ENCODE measurements around the gene SPTLC3. TPM values are rescaled to one million over a fixed set of nuclear protein-coding genes. Genes with fewer than 3 reads are reported as not detected.

The SPTLC3 gene
- total and polyA plus RNA-seq, 2 experiments from 2014 or later, result 0.52 to 0.66 TPM

DNA sequence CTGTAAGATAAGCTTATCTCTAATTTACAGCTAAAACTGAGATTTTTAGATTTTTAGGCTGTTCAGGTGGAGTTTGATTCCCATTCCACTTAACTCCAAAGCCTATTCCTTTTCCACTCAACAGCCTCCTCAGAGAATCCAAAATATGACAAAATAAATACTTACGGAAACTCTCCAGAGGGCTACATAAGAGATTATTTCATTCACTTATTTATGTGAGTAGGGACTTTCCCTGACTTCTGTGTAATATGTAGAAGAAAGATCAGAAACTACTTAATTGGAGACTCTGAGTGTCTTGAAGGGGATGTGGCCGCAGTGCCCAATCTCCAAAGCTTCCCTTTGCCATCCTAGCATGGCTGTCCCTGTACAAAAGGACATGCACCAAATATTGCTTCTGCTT is 140.2 kb downstream of the SPTLC3 start:
- DNase-seq (ENCODE audit: low spot score) (no peak), ATAC-seq (no peak)
- Histone ChIP-seq H4K20me1 (replicated peaks; ENCODE audit: insufficient read depth) (no peaks in the 10 kb centered on the region), H3K4me2 (no peak overlapping the region), H3K27me3 (ENCODE audit: insufficient read depth) (no peaks in the 10 kb centered on the region), H3K27ac (ENCODE audit: low read depth) (no peak overlapping the region), H3K4me3 (no peak overlapping the region), H3K9me2 (ENCODE audit: insufficient read depth) (peaks cover 5% of the 10 kb centered on the region; the same call in 1 of the 2 replicates), H3K4me1 (ENCODE audit: insufficient read depth) (no peaks in the 10 kb centered on the region), H2AFZ (no peak overlapping the region), H3K36me3 (ENCODE audit: insufficient read depth) (no peaks in the 10 kb centered on the region), H3F3A (replicated peaks; ENCODE audit: low read depth) (no peaks in the 10 kb centered on the region), H3K79me2 (replicated peaks; ENCODE audit: insufficient read depth) (no peaks in the 10 kb centered on the region)
- TF ChIP-seq CREB1 (CRISPR knock-in tag; IDR thresholded peaks at IDR 0.05; ENCODE audit: low read depth) (no peak), STAT1 (IDR thresholded peaks at IDR 0.05; ENCODE audit: unreplicated experiment) (no peak), POLR2AphosphoS5 (IDR thresholded peaks at IDR 0.05; ENCODE audit: low read depth) (no peak), EZH2phosphoT487 (IDR thresholded peaks at IDR 0.05; ENCODE audit: unreplicated experiment) (no peak), ZNF331 (CRISPR knock-in tag; IDR thresholded peaks at IDR 0.05; ENCODE audit: low read depth) (no peak), ZNF114 (CRISPR knock-in tag; IDR thresholded peaks at IDR 0.05) (no peak), JUNB (IDR thresholded peaks at IDR 0.05; ENCODE audit: unreplicated experiment) (no peak), EZH2 (IDR thresholded peaks at IDR 0.05; ENCODE audit: low read depth, unreplicated experiment) (no peak), NANOG (IDR thresholded peaks at IDR 0.05; ENCODE audit: borderline replicate concordance) (no peak)
- TF ChIP-seq, protein P1, sequence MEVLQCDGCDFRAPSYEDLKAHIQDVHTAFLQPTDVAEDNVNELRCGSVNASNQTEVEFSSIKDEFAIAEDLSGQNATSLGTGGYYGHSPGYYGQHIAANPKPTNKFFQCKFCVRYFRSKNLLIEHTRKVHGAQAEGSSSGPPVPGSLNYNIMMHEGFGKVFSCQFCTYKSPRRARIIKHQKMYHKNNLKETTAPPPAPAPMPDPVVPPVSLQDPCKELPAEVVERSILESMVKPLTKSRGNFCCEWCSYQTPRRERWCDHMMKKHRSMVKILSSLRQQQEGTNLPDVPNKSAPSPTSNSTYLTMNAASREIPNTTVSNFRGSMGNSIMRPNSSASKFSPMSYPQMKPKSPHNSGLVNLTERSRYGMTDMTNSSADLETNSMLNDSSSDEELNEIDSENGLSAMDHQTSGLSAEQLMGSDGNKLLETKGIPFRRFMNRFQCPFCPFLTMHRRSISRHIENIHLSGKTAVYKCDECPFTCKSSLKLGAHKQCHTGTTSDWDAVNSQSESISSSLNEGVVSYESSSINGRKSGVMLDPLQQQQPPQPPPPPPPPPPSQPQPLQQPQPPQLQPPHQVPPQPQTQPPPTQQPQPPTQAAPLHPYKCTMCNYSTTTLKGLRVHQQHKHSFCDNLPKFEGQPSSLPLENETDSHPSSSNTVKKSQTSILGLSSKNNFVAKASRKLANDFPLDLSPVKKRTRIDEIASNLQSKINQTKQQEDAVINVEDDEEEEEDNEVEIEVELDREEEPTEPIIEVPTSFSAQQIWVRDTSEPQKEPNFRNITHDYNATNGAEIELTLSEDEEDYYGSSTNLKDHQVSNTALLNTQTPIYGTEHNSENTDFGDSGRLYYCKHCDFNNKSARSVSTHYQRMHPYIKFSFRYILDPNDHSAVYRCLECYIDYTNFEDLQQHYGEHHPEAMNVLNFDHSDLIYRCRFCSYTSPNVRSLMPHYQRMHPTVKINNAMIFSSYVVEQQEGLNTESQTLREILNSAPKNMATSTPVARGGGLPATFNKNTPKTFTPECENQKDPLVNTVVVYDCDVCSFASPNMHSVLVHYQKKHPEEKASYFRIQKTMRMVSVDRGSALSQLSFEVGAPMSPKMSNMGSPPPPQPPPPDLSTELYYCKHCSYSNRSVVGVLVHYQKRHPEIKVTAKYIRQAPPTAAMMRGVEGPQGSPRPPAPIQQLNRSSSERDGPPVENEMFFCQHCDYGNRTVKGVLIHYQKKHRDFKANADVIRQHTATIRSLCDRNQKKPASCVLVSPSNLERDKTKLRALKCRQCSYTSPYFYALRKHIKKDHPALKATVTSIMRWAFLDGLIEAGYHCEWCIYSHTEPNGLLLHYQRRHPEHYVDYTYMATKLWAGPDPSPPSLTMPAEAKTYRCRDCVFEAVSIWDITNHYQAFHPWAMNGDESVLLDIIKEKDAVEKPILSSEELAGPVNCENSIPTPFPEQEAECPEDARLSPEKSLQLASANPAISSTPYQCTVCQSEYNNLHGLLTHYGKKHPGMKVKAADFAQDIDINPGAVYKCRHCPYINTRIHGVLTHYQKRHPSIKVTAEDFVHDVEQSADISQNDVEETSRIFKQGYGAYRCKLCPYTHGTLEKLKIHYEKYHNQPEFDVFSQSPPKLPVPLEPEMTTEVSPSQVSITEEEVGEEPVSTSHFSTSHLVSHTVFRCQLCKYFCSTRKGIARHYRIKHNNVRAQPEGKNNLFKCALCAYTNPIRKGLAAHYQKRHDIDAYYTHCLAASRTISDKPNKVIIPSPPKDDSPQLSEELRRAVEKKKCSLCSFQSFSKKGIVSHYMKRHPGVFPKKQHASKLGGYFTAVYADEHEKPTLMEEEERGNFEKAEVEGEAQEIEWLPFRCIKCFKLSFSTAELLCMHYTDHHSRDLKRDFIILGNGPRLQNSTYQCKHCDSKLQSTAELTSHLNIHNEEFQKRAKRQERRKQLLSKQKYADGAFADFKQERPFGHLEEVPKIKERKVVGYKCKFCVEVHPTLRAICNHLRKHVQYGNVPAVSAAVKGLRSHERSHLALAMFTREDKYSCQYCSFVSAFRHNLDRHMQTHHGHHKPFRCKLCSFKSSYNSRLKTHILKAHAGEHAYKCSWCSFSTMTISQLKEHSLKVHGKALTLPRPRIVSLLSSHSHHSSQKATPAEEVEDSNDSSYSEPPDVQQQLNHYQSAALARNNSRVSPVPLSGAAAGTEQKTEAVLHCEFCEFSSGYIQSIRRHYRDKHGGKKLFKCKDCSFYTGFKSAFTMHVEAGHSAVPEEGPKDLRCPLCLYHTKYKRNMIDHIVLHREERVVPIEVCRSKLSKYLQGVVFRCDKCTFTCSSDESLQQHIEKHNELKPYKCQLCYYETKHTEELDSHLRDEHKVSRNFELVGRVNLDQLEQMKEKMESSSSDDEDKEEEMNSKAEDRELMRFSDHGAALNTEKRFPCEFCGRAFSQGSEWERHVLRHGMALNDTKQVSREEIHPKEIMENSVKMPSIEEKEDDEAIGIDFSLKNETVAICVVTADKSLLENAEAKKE (CRISPR knock-in tag; IDR thresholded peaks at IDR 0.05), result no peak
- TF ChIP-seq, protein P2, sequence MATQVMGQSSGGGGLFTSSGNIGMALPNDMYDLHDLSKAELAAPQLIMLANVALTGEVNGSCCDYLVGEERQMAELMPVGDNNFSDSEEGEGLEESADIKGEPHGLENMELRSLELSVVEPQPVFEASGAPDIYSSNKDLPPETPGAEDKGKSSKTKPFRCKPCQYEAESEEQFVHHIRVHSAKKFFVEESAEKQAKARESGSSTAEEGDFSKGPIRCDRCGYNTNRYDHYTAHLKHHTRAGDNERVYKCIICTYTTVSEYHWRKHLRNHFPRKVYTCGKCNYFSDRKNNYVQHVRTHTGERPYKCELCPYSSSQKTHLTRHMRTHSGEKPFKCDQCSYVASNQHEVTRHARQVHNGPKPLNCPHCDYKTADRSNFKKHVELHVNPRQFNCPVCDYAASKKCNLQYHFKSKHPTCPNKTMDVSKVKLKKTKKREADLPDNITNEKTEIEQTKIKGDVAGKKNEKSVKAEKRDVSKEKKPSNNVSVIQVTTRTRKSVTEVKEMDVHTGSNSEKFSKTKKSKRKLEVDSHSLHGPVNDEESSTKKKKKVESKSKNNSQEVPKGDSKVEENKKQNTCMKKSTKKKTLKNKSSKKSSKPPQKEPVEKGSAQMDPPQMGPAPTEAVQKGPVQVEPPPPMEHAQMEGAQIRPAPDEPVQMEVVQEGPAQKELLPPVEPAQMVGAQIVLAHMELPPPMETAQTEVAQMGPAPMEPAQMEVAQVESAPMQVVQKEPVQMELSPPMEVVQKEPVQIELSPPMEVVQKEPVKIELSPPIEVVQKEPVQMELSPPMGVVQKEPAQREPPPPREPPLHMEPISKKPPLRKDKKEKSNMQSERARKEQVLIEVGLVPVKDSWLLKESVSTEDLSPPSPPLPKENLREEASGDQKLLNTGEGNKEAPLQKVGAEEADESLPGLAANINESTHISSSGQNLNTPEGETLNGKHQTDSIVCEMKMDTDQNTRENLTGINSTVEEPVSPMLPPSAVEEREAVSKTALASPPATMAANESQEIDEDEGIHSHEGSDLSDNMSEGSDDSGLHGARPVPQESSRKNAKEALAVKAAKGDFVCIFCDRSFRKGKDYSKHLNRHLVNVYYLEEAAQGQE (IDR thresholded peaks at IDR 0.05; ENCODE audit: unreplicated experiment), result no peak
- TF ChIP-seq, protein P3, sequence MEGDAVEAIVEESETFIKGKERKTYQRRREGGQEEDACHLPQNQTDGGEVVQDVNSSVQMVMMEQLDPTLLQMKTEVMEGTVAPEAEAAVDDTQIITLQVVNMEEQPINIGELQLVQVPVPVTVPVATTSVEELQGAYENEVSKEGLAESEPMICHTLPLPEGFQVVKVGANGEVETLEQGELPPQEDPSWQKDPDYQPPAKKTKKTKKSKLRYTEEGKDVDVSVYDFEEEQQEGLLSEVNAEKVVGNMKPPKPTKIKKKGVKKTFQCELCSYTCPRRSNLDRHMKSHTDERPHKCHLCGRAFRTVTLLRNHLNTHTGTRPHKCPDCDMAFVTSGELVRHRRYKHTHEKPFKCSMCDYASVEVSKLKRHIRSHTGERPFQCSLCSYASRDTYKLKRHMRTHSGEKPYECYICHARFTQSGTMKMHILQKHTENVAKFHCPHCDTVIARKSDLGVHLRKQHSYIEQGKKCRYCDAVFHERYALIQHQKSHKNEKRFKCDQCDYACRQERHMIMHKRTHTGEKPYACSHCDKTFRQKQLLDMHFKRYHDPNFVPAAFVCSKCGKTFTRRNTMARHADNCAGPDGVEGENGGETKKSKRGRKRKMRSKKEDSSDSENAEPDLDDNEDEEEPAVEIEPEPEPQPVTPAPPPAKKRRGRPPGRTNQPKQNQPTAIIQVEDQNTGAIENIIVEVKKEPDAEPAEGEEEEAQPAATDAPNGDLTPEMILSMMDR (conservative IDR thresholded peaks at IDR 0.05; ENCODE audit: low read depth in 2 of 2), result no peak
- TF ChIP-seq, protein P4, sequence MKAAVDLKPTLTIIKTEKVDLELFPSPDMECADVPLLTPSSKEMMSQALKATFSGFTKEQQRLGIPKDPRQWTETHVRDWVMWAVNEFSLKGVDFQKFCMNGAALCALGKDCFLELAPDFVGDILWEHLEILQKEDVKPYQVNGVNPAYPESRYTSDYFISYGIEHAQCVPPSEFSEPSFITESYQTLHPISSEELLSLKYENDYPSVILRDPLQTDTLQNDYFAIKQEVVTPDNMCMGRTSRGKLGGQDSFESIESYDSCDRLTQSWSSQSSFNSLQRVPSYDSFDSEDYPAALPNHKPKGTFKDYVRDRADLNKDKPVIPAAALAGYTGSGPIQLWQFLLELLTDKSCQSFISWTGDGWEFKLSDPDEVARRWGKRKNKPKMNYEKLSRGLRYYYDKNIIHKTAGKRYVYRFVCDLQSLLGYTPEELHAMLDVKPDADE (IDR thresholded peaks at IDR 0.05), result no peak
- Mint-ChIP-seq H3K4me1 (peaks cover 12% of the 10 kb centered on the region), H3K27ac (no peak overlapping the region), H3K27me3 (ENCODE audit: insufficient read depth, low read depth, poor library complexity) (peaks cover 3% of the 10 kb centered on the region), H3K9me3 (no peaks in the 10 kb centered on the region), H3K36me3 (ENCODE audit: low read depth) (no peaks in the 10 kb centered on the region), H3K4me3 (no peak overlapping the region)
